WTC11 (cell line): ENCODE measurements around the gene PCNX4.

Experiments used
- CTCF ChIP-seq: fragments of 200-600 bp; IDR thresholded peaks from 2 replicates; pipeline ENCODE4 v1.8.0; 2022; ENCODE audit warnings: antibody characterized with exemption
- TEAD1 ChIP-seq: sonication (generic); formaldehyde crosslinking; IDR thresholded peaks from 2 replicates; pipeline ENCODE4 v1.8.0; 2022; ENCODE audit warnings: mild to moderate bottlenecking, missing genetic modification reagents

- TF ChIP-seq TEAD1 (no peak), CTCF (no peak)
Observed at GRCh38 chr14:60161196-60162107, 69.7 kb downstream of the PCNX4 start.
